ENCODE data around the gene SHB.

Gene SHB

GRCh38 chr9:38038307-38039089 is 30.5 kb downstream of the SHB start:
- ChIA-PET CTCF (no interaction called here), POLR2A (no interaction called here)
- no peak for DNase-seq (ENCODE audit: extremely low spot score)
- TF ChIP-seq FOXM1 (IDR thresholded peaks at IDR 0.05; ENCODE audit: borderline replicate concordance): no peak
- TF ChIP-seq ZNF384 (IDR thresholded peaks at IDR 0.05): no peak
- no peak for TF ChIP-seq TARDBP (IDR thresholded peaks at IDR 0.05)
- TF ChIP-seq SUZ12 (IDR thresholded peaks at IDR 0.05): no peak
- TF ChIP-seq BHLHE40 (IDR thresholded peaks at IDR 0.05; ENCODE audit: borderline replicate concordance): no peak
- TF ChIP-seq PKNOX1 (IDR thresholded peaks at IDR 0.05): no peak
- TF ChIP-seq FOXK2 (IDR thresholded peaks at IDR 0.05): no peak

- ChIA-PET CTCF (interaction anchor here (1.0 kb wide), 1 partner anchor 12 kb away, joined by 3 read pairs; no protein-coding TSS in a partner anchor), POLR2A (no interaction called here)
- TF ChIP-seq NFRKB (IDR thresholded peaks at IDR 0.05) (no peak), ZNF384 (IDR thresholded peaks at IDR 0.05) (no peak), FOXA1 (IDR thresholded peaks at IDR 0.05) (no peak), L3MBTL2 (conservative IDR thresholded peaks at IDR 0.05) (no peak), SP1 (IDR thresholded peaks at IDR 0.05) (no peak), TARDBP (IDR thresholded peaks at IDR 0.05) (no peak), SUZ12 (IDR thresholded peaks at IDR 0.05) (no peak)
- no peak for DNase-seq (ENCODE audit: extremely low spot score)
These were observed 31.1 kb downstream of the SHB start for GRCh38 chr9:38037981-38038306.

GRCh38 chr9:38036359-38037084 is 32.5 kb downstream of the SHB start:
- ChIA-PET POLR2A (no interaction called here), CTCF (interaction anchor here (1.0 kb wide), 1 partner anchor 11 kb away, joined by 3 read pairs; no protein-coding TSS in a partner anchor)
- no peak for DNase-seq (ENCODE audit: extremely low spot score)
- TF ChIP-seq NFRKB (IDR thresholded peaks at IDR 0.05) (no peak), FOXK2 (IDR thresholded peaks at IDR 0.05) (no peak), FOXM1 (IDR thresholded peaks at IDR 0.05; ENCODE audit: borderline replicate concordance) (no peak), CTBP1 (IDR thresholded peaks at IDR 0.05; ENCODE audit: borderline replicate concordance) (no peak), SP1 (IDR thresholded peaks at IDR 0.05) (no peak), FOXA1 (IDR thresholded peaks at IDR 0.05) (no peak), ELF4 (IDR thresholded peaks at IDR 0.05) (no peak), SUZ12 (IDR thresholded peaks at IDR 0.05) (no peak), BHLHE40 (IDR thresholded peaks at IDR 0.05; ENCODE audit: borderline replicate concordance) (no peak), LEF1 (IDR thresholded peaks at IDR 0.05; ENCODE audit: borderline replicate concordance) (no peak), ZNF384 (IDR thresholded peaks at IDR 0.05) (no peak), PKNOX1 (IDR thresholded peaks at IDR 0.05) (no peak), ARNT (IDR thresholded peaks at IDR 0.05) (no peak), TARDBP (IDR thresholded peaks at IDR 0.05) (no peak), HDGF (IDR thresholded peaks at IDR 0.05; ENCODE audit: borderline replicate concordance) (no peak), L3MBTL2 (conservative IDR thresholded peaks at IDR 0.05) (no peak)

- ChIA-PET CTCF (no interaction called here), POLR2A (no interaction called here)
- DNase-seq (ENCODE audit: extremely low spot score): no peak
- TF ChIP-seq BHLHE40 (IDR thresholded peaks at IDR 0.05; ENCODE audit: borderline replicate concordance): no peak
- no peak for TF ChIP-seq FOXM1 (IDR thresholded peaks at IDR 0.05; ENCODE audit: borderline replicate concordance)
- TF ChIP-seq TARDBP (IDR thresholded peaks at IDR 0.05): no peak
- TF ChIP-seq PKNOX1 (IDR thresholded peaks at IDR 0.05): no peak
- no peak for TF ChIP-seq L3MBTL2 (conservative IDR thresholded peaks at IDR 0.05)
- no peak for TF ChIP-seq HDGF (IDR thresholded peaks at IDR 0.05; ENCODE audit: borderline replicate concordance)
- TF ChIP-seq FOXA1 (IDR thresholded peaks at IDR 0.05): no peak
- TF ChIP-seq SUZ12 (IDR thresholded peaks at IDR 0.05): no peak
- TF ChIP-seq FOXK2 (IDR thresholded peaks at IDR 0.05): no peak
- TF ChIP-seq LEF1 (IDR thresholded peaks at IDR 0.05; ENCODE audit: borderline replicate concordance): no peak
- no peak for TF ChIP-seq CTBP1 (IDR thresholded peaks at IDR 0.05; ENCODE audit: borderline replicate concordance)
- TF ChIP-seq SP1 (IDR thresholded peaks at IDR 0.05): no peak
- no peak for TF ChIP-seq ELF4 (IDR thresholded peaks at IDR 0.05)
These were observed 33.2 kb downstream of the SHB start for GRCh38 chr9:38035873-38036272.

- ChIA-PET POLR2A (no interaction called here), CTCF (no interaction called here)
- DNase-seq (ENCODE audit: extremely low spot score): no peak
- TF ChIP-seq LEF1 (IDR thresholded peaks at IDR 0.05; ENCODE audit: borderline replicate concordance): no peak
- no peak for TF ChIP-seq L3MBTL2 (conservative IDR thresholded peaks at IDR 0.05)
- TF ChIP-seq ARNT (IDR thresholded peaks at IDR 0.05): no peak
- no peak for TF ChIP-seq NFRKB (IDR thresholded peaks at IDR 0.05)
- no peak for TF ChIP-seq CTBP1 (IDR thresholded peaks at IDR 0.05; ENCODE audit: borderline replicate concordance)
- no peak for TF ChIP-seq FOXM1 (IDR thresholded peaks at IDR 0.05; ENCODE audit: borderline replicate concordance)
- TF ChIP-seq TARDBP (IDR thresholded peaks at IDR 0.05): no peak
These were observed 35.1 kb downstream of the SHB start for GRCh38 chr9:38033941-38034340.
